IPS DF 4.7 (cell line): ENCODE measurements around the gene ADAMTS15.

Source experiments
- DNase-seq: peaks from one replicate; pipeline ENCODE4 v3.0.0-alpha.2; 2013; ENCODE audit warnings: low spot score; ENCODE audit errors: extremely low read depth

The ADAMTS15 gene

DNA sequence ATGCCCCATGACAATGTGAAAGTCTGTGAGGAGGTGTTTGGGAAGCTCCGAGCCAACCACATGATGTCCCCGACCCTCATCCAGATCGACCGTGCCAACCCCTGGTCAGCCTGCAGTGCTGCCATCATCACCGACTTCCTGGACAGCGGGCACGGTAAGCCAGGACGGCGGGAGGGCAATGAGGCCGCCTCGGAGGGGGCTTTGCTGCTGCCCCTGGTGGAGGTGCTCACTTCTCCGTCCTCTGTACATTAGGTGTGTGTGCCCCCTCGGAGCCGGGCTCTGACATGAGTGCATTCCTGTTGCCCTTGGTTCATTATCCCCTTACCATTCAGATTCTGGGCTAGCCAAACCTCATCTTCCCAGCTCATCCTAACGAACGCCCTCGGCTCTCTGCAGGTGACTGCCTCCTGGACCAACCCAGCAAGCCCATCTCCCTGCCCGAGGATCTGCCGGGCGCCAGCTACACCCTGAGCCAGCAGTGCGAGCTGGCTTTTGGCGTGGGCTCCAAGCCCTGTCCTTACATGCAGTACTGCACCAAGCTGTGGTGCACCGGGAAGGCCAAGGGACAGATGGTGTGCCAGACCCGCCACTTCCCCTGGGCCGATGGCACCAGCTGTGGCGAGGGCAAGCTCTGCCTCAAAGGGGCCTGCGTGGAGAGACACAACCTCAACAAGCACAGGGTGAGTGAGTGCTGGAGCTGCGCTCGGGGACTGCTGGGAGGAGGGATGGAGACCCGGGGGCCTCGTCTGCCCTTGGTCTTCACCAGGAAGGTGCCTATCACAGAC lies 13.8 kb downstream of the ADAMTS15 start:
- no peak for DNase-seq

DNA sequence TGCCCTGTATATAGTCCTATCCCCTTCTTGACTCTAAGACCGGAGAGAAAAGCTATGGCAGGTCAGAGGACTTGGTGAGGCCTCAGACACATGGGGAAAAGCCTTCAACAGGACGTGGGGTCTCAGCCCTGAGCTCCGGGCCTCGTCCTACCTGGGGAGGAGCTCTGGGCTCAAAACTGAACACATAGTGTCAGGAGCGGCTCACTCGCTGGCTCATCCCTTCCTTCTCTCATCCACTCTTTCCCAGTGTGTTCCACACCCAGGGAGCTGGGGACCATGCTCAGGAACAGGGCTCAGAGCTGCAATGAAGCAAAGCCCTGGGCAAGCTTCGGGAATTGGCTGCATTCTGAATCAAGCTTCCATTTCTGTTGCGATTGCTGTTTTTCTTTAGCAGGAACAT lies 14.5 kb downstream of the ADAMTS15 start:
- no peak for DNase-seq

DNA sequence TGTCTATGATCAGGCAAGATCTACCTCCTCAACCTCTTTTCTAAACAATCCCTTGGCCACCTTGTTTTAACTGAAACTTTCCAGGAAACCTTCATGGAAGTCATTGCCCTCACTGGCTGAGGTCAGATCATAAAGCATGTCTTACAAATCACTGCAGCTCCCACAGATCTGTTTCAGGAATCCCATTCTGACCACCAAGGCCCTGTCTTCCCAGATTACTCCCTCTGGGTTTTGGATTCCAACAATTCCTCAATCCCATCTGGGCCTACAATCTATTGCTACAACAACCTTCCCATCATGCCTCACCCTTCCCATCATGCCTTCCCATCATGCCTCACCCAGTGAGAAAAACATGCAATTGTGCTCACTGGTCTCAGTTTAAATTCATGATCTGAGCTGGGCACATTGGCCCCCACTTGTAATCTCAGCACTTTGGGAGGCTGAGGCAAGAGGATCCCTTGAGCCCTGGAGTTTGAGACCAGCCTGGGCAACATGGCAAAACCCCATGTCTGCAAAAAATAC lies 15.9 kb downstream of the ADAMTS15 start:
- no peak for DNase-seq

DNA sequence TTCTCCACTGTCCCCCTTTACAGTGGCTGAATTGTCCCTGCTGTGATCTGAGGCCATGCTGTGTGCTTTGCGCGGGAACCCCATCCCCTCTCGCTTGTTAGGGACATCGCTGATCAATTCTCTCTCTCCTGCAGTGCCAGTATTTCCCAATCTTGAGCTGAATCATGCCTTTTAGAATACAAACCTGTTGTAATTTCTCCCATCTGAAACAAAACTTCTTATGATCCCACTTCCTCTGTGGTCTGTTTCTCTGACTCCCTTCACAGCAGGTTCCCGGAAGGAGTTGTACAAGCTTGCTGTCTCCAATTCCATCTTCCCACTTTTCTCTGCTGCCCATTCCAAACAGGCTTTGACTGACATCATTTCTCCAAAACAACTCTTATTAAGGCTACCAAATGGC lies 16.8 kb downstream of the ADAMTS15 start:
- no peak for DNase-seq

DNA sequence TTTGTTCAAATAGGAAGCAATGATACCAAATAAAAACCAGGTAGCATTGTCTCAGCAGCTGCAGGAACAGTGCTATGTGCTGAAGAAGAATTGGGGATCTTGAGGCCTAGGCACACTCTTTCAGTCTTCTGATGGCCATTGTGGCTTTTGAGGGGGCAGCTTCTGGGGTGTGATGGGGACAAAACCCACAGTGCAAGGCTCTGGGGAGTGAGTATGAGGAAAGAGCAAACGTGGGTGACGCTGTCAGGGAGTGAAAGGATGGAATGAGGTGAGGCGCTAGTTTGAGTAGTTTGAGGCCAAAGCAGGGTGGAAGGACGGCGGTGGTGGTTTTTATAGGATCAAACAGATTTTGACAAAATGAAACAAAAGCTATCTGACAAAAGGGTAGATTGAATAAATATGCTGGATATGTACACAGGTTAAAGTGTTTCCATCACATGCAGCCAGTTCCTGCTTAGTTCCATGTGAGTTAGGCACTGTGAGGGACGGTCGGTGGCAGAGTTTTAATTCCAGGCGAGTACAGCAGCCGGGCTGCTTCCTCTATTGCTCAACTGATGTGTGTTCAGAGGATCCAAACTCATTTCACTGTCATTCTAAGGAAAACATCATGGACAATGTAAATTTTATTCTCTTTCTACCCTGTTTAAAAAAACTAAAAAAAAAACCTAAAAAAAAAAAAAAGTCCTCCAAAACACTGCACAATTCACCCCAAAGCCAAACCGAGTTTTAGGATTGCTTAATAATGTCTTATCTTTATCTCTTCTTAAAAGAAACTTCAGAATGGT lies 18.9 kb downstream of the ADAMTS15 start:
- DNase-seq, result no peak

DNA sequence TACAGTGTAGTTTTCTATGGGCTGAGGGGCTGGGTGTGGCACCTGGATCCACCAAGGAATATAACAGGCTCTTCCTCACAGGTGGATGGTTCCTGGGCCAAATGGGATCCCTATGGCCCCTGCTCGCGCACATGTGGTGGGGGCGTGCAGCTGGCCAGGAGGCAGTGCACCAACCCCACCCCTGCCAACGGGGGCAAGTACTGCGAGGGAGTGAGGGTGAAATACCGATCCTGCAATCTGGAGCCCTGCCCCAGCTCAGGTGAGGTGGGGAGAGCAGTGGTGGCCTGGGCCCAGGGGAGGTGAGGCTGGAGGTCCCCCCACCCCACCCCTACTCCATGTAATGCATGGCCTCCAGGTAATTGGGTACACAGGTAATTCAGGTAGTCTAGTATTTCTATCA lies 20.7 kb downstream of the ADAMTS15 start:
- DNase-seq, result no peak

DNA sequence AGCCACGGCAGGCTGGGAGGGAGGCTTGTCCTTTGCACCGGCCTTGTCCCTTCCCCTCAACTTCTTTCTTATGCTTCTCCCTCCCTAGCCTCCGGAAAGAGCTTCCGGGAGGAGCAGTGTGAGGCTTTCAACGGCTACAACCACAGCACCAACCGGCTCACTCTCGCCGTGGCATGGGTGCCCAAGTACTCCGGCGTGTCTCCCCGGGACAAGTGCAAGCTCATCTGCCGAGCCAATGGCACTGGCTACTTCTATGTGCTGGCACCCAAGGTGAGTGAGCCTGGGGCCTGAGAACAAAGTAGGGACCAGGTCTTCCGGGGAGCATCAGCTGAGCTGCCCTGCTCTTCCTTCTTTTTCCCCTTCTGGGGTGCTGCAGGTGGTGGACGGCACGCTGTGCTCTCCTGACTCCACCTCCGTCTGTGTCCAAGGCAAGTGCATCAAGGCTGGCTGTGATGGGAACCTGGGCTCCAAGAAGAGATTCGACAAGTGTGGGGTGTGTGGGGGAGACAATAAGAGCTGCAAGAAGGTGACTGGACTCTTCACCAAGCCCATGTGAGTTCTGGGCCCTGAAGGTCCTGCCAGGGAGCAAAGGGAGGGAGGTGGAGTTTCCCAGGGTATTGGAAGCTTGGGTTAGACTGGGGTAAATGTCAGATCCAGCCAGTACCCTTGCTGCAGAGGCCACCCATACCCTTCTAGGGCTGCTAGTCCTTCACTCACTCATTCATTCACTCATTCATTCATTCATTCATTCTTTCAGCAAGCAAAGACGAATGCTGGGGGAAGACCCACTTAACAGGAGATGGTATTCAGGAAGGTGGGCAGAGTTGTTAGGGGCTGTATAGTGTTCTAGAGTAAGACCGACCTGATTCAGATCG lies 22.6 kb downstream of the ADAMTS15 start:
- no peak for DNase-seq

DNA sequence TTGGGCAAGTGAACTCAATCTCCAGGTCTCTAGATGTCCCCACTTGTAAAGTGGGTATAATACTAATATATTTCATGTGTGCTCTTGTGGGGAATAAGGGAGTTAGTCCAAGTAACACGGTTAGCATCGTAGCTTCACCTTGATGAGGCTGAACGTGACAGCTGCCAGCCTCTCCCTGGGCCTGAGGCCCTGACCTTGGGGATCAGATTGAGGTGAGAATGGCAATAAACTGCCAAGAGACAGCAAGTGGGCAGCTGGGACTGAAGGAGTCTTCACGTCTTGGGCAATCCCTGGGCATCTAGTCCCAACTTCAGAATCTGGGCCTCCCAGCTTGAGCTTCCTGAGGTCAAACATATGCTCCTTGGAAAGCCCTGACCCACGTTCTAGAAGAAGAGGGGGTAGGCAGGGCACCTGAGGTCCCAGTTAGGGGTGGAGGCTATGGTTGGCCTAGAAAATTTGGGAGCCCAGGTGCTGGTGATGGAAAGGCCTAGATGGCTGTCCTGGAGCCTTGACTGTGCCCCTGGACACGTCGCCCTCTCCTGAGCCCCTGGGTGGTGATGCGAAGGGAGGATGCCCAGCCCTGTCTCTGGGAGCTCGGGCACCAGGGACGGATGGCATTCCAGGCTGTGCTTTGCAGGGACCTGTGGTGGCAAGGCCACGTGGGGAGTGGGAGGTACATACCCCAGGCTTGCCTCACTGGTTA lies 23.4 kb downstream of the ADAMTS15 start:
- DNase-seq, result no peak

DNA sequence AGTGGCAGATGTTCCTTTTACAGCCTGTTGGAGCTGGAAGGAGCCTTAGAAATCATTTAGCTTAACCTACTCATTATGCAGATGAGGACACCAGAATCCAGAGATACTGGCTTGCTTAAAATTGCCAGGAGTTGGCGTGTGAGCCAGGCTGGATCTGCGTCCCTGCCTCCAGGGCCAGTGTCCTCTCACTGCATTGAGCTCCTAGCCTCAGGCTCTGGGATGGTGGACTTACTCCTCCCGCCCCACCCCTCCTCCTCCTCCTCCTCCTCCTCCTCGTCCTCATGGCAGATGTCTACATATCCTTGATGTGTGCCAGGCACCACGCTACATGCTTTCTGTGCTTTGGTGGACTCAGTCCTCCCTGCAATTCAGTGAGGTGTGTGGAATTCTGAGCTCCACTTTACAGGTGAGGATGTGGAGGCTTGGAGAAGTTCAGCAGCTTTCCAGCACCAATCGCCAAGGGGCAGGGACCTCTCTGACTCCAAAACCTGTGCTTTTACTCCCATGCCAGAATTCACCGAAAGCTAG lies 24.1 kb downstream of the ADAMTS15 start:
- no peak for DNase-seq

DNA sequence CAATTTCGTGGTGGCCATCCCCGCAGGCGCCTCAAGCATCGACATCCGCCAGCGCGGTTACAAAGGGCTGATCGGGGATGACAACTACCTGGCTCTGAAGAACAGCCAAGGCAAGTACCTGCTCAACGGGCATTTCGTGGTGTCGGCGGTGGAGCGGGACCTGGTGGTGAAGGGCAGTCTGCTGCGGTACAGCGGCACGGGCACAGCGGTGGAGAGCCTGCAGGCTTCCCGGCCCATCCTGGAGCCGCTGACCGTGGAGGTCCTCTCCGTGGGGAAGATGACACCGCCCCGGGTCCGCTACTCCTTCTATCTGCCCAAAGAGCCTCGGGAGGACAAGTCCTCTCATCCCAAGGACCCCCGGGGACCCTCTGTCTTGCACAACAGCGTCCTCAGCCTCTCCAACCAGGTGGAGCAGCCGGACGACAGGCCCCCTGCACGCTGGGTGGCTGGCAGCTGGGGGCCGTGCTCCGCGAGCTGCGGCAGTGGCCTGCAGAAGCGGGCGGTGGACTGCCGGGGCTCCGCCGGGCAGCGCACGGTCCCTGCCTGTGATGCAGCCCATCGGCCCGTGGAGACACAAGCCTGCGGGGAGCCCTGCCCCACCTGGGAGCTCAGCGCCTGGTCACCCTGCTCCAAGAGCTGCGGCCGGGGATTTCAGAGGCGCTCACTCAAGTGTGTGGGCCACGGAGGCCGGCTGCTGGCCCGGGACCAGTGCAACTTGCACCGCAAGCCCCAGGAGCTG lies 24.8 kb downstream of the ADAMTS15 start:
- DNase-seq, result no peak

DNA sequence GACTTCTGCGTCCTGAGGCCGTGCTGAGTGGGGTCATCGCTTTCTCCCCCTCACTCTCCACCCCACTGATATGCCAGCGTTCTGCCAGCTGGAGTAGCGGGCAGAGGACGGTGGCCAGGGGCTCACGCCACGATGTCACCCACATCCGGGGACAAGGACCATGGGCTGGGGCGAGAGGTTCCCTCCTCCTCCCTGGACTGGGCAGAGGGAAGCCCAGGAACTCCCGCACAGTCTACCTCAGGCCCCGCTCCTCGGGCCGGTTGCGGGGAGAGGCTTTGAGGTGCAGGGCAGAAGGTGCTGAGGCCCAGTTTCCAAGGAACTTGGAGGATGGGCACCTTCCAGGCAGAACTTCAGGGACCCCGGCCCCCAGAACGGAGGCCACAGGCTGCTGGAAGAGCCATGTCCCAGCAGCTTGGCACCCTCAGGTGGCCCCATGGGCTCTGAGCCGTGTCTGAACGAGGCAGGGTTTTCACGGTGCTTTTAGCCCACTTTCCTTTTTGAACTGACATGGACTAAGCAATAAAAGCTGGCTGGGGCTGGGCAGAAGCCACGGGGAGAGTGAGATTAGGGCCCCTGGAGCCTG lies 25.4 kb downstream of the ADAMTS15 start:
- DNase-seq, result no peak

DNA sequence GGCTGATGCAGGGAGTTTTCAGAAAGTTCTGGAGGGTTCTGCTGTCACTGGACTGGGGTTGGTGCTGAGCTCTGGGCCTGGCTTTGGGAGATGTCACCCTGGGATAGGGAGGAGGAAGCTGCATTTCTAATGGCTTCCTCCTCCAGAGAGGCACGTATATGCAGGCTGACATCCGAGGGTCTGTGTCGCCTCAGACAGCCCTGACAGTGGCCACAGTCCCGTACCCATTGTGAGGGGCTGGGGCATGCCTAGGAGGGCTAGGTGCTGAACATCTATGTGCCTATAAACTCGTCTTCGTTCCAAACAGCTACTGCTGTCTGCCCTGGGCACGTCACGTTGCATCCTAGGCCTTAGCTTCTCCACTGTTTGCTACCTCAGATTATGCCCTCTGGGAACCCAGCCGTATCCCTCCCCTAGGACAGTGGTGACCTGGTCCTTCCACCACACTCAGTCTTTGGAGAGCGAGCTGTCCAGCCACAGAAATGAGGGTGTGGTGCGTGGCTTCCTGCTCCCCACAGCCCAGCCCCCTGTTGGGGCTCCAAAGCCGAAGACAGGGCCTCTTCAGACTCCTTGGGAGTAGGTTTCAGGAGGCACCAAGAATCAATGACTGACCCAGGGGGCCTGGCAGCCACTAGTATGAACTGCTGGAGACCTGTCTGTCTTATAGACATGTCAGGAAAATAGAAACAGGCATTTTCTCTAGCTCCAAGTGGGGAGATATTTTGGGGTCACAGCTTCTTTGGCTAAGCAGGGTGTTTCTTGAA lies 26.4 kb downstream of the ADAMTS15 start:
- no peak for DNase-seq

DNA sequence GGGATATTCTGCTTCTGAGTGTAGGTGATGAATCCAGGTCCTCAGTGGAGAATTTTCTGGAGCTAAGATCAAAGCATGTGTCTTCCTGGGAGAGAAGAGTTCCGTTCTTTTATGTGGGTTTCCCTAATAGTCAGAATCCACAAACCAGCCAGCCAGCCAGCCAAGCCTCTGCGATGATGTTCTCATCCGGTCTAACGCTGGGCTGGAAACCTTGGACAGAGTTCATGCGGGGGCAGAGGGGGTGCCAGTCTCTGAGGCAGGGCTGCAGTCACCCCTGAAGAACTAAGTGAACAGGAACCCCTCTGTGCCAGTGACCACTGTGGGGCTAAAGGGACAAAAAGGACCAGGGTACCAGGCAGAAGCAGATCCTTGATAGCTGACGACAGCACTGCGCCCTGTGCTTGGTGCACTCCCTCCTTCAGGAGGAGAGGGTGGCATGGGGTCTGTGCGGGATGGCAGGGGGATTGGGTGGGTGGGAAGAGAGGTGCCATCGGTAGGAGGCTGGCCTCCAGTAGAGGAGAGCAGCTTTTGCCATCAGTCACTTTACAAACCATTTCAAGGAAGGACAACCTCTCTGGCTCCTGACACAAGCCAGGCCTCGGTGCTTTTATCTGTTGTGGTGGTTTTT lies 27.1 kb downstream of the ADAMTS15 start:
- DNase-seq, result no peak

DNA sequence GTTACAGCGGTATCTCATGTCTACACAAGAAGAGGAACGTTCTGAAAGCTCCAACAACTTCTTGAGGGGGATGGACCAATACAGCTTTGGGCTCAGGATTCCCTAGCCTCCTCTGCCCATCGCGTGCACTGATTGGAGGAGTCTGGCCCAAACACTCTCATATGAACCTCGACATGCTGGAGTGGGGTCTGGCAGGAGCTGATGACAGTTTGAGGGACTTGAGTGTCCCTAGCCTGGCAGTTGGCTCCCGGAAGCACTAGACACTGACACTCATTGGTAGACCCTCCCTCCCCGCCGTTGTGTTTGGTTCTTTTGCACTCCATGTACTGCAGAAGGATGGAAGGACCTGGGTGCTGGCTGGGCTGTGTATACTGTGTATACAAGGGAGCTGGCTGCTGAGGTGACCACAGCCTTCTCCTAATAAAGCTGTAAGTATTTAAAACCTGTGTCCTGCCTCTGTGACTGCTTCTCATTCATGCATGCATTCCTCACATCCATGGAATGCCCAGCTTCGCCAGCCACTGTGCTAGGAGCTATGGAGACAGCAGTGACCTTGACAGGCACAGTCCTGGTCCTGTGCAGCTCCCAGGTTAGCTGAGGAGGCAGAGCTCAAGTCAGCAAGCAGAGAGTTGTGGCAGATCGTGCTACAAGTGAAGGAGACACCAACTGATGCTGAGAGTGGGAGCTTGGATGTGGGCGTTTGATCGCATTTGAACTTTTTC lies 27.9 kb downstream of the ADAMTS15 start:
- no peak for DNase-seq

DNA sequence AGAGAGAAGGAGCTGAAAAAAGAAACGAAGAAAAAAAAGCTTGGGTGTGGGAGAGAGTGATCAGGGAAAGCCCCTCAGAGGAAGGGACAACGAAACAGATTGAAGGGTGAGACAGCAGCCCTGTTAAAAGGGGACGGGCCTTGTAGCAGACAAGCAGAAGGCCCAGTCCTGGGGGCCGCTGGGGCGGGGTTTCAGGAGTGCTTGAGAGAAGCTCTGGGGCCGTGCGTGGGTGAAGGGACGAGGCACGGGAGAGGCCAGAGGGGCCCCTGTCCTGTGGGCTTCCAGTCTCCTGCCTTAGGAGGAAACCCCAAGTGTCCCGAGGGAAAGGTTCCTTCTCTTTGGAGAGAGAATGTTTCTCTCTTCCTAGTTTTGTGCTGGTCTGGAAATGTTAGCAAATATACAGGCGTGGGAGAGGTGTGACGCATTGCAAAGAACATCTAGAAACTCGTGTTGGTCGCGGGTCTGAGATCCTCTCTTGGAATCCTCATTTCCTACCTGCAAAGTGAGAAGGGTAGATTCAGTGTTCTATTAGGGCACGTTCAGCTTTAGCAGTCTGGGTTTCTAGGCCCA lies 28.6 kb downstream of the ADAMTS15 start:
- no peak for DNase-seq

DNA sequence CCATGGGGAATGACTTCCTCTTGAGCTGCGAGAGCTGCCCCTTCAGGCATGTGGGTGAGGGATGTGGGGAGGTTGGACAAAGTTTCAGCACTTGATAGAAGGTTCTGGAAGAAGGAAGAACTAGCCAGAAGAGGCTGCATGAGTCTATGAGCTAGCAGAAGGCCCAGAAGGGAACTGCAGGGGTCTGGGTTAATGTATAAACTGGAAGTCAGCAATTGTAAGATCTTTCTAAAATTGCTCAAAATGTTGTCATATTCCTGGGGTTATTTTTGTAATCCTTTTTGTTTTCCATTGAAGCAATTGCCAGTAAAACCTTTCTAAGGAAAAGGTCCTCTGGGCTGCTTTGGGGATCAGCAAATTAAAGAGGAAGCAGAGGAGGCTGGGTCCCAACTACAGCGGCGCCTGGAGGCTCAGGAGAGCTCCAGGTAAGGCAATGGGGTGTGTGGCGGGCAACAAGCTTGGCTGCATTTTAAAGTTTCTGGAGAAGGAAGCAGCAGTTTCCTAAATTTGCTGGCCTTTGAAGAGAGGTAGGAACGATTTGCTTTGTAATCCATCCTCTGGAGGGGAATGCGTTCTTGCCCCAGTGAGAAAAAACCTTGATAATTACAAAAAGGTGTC lies 29.2 kb downstream of the ADAMTS15 start:
- no peak for DNase-seq

DNA sequence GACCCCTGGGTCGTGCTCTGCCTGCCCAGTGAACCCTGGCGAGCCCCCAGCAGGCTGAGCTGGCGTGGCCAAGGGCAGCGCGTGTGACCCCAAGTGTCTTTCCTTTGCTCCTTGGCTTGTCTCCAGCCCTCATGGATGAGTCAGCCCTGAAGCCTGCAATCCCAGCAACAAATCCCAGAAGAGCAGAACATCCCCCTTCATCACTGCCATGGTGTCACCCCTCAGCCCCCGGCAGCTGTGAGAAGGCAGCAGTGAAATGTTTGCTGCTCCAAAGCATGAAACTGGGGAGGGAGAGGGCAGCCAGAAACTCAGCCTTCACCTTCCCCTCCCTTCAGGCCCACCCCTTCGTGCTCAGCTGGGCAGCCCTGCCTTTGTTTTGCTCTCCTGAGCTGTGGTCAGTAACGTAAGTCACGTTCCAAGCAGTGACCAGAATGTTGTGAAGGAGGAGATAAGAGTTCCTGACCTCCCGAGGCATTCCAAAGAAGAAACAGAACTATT lies 29.8 kb downstream of the ADAMTS15 start:
- no peak for DNase-seq
